Measurements from ENCODE around the gene PLP2. TPM values are rescaled to one million over a fixed set of nuclear protein-coding genes. Genes with fewer than 3 reads are reported as not detected.
"Not testable (repeated sequence)": the region's sequence is repeated elsewhere in the genome, so short reads cannot be mapped to it uniquely, and the experiment has no call there.

Gene PLP2, protein sequence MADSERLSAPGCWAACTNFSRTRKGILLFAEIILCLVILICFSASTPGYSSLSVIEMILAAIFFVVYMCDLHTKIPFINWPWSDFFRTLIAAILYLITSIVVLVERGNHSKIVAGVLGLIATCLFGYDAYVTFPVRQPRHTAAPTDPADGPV
- polyA plus RNA-seq (ENCODE audit: low read depth in 6 of 6), result 100 to 1,000 TPM; 110 to 208 (median 153) TPM

DNA sequence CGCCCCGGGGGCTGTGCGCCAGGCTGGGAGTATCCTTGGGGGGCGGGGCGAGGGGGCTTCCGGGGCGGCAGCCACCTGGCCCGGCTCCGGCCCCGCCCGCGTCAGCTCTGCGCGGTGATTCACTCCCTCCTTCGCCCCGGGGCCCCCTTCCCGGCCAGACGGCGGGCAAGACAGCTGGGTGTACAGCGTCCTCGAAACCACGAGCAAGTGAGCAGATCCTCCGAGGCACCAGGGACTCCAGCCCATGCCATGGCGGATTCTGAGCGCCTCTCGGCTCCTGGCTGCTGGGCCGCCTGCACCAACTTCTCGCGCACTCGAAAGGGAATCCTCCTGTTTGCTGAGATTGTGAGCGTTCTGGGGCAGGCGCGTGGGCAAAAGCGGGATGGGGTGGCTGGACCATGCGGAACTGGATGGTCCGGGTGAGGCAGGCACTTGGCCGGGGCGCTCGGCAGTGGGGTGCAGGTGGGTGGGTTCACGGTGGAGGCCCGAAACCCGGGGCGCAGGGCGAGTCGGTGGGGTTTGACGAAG lies at the start of gene PLP2:
PLP2 (plus strand) TSS at position 147 of the 528 bp plus-strand sequence; CDS start at position 250, 103 bp downstream.
- peak; percentile 42 for DNase-seq
- peaks cover 27 to 49% (median 36%) of the 10 kb centered on the region in 3 donors for H3K4me1 Mint-ChIP-seq
- ATAC-seq (ENCODE audit: low read depth in 2 of 2), result peak; percentile 22 to 24
- peak within 1 kb of the TSS; percentile 84 to 95 (median 92) for H3K27ac Mint-ChIP-seq
- peak within 1 kb of the TSS; percentile 83 to 94 (median 88) for H3K4me3 Mint-ChIP-seq
- H3K36me3 Mint-ChIP-seq, result peaks cover 0 to 25% of the 10 kb centered on the region in 2 donors
- H3K27me3 Mint-ChIP-seq, result no peaks in the 10 kb centered on the region
- peaks cover 0 to 5% (median 0%) of the 10 kb centered on the region in 7 donors for H3K9me3 Mint-ChIP-seq

DNA sequence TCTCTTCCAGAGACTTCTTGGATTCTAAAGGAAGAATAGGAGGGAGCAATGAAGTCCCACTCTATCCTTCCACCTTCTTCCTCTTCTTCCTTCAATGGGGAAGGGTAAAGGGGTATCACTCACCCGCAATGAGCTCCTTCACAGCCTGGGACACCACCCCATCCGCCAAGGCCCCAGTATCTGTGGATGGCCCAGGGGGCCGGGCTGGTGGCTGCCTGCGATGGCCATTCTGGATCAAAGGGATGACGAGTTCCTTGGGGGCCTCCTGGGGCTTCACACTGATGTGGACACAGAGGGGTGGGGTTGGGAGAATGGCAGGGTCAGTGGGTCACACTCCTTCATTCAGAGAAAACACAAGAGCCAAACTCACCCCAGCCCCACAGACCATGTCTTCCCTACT lies 49.2 kb upstream of the PLP2 start:
- Mint-ChIP-seq H3K36me3 (peaks cover 5 to 8% of the 10 kb centered on the region in 2 donors), H3K4me3 (peak overlapping the region; percentile 92 to 99 (median 96)), H3K27ac (peak overlapping the region in 2 of 6 donors; percentile 91 to 96), H3K27me3 (no peaks in the 10 kb centered on the region), H3K4me1 (peaks cover 14 to 25% (median 24%) of the 10 kb centered on the region in 3 donors), H3K9me3 (peaks cover 0 to 2% (median 0%) of the 10 kb centered on the region in 7 donors)
- no peak for ATAC-seq (ENCODE audit: low read depth in 2 of 2)
- no peak for DNase-seq

DNA sequence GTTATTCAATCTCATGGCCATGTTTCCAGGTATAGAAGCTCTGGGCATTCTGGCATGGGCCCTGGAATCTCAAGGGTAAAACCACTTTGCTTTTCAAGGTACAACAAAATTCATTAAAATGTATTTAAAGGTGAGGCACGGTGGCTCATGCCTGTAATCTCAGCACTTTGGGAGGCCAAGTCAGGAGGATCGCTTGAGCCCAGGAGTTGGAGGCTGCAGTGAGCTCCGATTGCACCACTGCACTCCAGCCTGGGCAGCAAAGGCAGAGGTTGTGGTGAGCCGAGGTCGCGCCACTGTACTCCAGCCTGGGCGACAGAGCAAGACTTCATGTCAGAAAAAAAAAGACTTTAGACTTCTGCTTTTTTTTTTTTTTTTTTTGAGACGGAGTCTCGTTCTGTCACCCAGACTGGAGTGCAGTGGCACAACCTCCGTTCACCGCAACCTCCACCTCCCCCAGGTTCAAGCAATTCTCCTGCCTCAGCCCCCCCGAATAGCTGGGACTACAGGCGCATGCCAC lies 43.9 kb upstream of the PLP2 start:
- not testable (repeated sequence) for DNase-seq, H3K36me3 Mint-ChIP-seq, H3K4me3 Mint-ChIP-seq, H3K27me3 Mint-ChIP-seq, H3K9me3 Mint-ChIP-seq
- peak overlapping the region in 3 of 6 donors; percentile 11 to 64 (median 41) for H3K27ac Mint-ChIP-seq
- H3K4me1 Mint-ChIP-seq, result peaks cover 10 to 18% (median 10%) of the 10 kb centered on the region in 3 donors
- ATAC-seq (ENCODE audit: low read depth in 2 of 2), result peak in 1 of 2 donors; percentile 16

DNA sequence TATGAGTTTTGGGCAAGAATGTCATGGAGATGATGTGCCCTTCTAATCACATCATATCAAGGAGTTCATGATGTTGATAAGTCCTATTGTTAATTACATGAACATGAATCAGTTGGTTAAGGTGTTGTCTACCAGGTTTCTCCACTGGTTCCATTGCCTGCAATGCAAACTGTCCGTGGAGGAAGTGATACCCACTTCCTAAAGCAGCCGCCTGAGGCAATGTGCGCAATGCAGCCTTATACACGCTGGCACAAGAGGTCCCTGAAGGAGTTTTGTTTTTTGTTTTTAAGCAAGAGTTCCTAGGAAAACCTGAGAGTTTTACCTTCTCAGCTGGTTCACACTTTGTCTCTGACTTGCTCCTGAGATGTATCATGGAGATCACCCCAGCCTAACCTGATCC lies 42.3 kb upstream of the PLP2 start:
- Mint-ChIP-seq H3K9me3 (peaks cover 0 to 2% (median 0%) of the 10 kb centered on the region in 7 donors), H3K4me1 (peaks cover 0 to 8% (median 0%) of the 10 kb centered on the region in 3 donors), H3K36me3 (no peaks in the 10 kb centered on the region), H3K27me3 (no peaks in the 10 kb centered on the region), H3K27ac (peak overlapping the region in 1 of 6 donors; percentile 69), H3K4me3 (peak overlapping the region in 2 of 8 donors; percentile 22 to 58)
- DNase-seq, result peak; percentile 13
- peak; percentile 86 to 90 for ATAC-seq (ENCODE audit: low read depth in 2 of 2)

DNA sequence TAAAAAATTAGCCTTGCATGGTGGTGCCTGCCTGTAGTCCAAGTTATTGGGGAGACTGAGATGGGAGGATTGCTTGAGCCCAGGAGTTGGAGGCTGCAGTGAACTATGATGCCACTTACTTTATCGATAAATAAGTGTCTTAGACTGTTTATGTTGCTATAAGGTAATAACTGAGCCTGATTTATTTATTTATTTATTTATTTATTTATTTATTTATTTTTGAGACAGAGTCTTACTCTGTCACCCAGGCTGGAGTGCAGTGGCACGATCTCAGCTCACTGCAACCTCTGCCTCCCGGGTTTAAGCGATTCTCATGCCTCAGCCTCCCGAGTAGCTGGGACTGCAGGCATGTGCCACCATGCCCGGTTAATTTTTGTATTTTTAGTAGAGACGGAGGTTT lies 39.4 kb upstream of the PLP2 start:
- not testable (repeated sequence) for H3K4me1 Mint-ChIP-seq; H3K27ac Mint-ChIP-seq; H3K27me3 Mint-ChIP-seq; H3K4me3 Mint-ChIP-seq; H3K9me3 Mint-ChIP-seq; H3K36me3 Mint-ChIP-seq; ATAC-seq (ENCODE audit: low read depth in 2 of 2); DNase-seq

DNA sequence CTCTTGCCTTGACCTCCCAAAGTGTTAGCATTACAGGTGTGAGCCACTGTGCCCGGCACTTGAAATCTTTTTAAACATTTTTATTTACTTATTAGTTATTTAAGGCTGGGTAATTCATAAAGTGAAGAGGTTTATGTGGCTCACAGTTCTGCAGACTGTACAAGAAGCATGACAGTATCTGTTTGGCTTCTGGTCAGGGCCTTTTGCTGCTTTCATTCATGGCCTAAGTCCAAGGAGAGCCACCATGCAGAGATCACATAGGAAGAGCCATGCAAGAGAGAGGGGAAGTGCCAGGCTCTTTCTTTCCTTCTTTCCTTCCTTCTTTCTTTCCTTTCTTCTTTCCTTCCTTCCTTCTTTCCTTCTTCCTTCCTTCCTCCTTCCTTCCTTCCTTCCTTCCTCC lies 37.9 kb upstream of the PLP2 start:
- Mint-ChIP-seq H3K4me3 (no peak overlapping the region), H3K27me3 (no peaks in the 10 kb centered on the region), H3K4me1 (peaks cover 0 to 8% (median 0%) of the 10 kb centered on the region in 3 donors), H3K27ac (no peak overlapping the region), H3K9me3 (peaks cover 0 to 15% (median 4%) of the 10 kb centered on the region in 7 donors), H3K36me3 (peaks cover 0 to 5% of the 10 kb centered on the region in 2 donors)
- DNase-seq (no peak), ATAC-seq (ENCODE audit: low read depth in 2 of 2) (no peak)

DNA sequence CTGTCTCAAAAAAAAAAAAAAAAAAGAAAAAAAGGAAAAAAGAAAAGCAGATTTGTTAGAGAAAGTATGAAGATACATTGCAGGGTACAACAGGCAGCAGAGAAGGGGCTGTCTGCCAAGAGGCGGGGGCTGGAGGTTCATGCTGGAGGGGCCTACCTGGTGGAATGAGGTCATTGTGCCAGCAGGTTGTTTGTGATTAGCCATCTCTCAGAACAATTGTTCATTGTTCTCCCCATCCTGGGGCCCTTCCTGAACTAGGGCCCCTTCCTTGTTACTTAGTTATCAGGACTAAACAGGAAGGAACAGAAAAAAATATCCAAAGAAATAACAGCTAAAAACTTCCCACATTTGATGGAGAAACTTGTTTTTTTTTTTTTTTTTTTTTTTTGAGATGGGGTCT lies 34.2 kb upstream of the PLP2 start:
- H3K4me1 Mint-ChIP-seq, result no peaks in the 10 kb centered on the region
- H3K27me3 Mint-ChIP-seq, result no peaks in the 10 kb centered on the region
- H3K4me3 Mint-ChIP-seq, result no peak overlapping the region
- H3K9me3 Mint-ChIP-seq, result peaks cover 2 to 32% (median 29%) of the 10 kb centered on the region in 7 donors
- peaks cover 5 to 13% of the 10 kb centered on the region in 2 donors for H3K36me3 Mint-ChIP-seq
- DNase-seq (no peak), ATAC-seq (ENCODE audit: low read depth in 2 of 2) (no peak)
- H3K27ac Mint-ChIP-seq, result no peak overlapping the region

DNA sequence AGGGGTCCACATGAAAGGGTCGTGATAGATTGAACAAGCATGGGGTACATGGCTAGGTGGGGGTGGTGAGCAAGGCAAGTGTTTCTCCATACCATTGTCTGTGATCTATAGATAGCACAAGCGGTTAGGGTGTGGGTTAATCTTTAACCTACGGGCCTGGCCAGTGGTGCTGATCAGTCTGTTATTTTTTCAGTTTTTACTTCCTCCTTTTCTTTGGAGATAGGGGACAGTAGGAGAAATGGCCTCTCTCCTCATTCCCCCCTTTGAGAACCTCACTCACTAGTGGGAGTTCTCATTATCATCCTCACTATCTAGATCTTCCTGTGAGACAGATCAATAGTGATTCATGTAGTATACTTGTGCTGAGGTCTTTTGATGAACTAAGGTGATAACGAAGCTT lies 32.0 kb upstream of the PLP2 start:
- no peak overlapping the region for H3K27ac Mint-ChIP-seq
- H3K27me3 Mint-ChIP-seq, result no peaks in the 10 kb centered on the region
- peak overlapping the region in 1 of 8 donors; percentile 1 for H3K4me3 Mint-ChIP-seq
- H3K9me3 Mint-ChIP-seq, result peaks cover 2 to 34% (median 29%) of the 10 kb centered on the region in 7 donors
- no peak for DNase-seq
- no peaks in the 10 kb centered on the region for H3K4me1 Mint-ChIP-seq
- peaks cover 5 to 13% of the 10 kb centered on the region in 2 donors for H3K36me3 Mint-ChIP-seq
- ATAC-seq (ENCODE audit: low read depth in 2 of 2), result no peak

DNA sequence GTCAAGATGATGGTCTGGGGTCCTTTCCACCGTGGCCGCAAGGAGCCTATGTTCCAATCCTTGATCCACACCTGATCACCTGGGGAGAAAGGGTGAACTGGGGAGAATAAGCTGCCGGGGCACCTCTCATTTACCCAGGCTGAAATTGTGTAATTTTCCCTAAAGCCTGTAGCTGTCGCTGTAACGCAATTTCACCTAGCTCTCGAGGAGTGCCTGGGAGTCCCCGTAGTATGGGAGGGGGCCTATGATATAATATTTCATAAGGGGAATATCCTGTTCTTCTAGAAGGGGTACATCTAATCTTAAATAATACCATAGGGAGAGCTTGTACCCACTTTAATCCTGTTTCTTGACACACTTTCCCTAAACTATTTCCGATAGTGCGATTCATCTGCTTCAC lies 29.4 kb upstream of the PLP2 start:
- not testable (repeated sequence) for H3K27ac Mint-ChIP-seq; ATAC-seq (ENCODE audit: low read depth in 2 of 2); H3K4me3 Mint-ChIP-seq; H3K27me3 Mint-ChIP-seq; H3K4me1 Mint-ChIP-seq; DNase-seq
- Mint-ChIP-seq H3K36me3 (peaks cover 0 to 13% of the 10 kb centered on the region in 2 donors), H3K9me3 (peaks cover 2 to 34% (median 24%) of the 10 kb centered on the region in 7 donors)

DNA sequence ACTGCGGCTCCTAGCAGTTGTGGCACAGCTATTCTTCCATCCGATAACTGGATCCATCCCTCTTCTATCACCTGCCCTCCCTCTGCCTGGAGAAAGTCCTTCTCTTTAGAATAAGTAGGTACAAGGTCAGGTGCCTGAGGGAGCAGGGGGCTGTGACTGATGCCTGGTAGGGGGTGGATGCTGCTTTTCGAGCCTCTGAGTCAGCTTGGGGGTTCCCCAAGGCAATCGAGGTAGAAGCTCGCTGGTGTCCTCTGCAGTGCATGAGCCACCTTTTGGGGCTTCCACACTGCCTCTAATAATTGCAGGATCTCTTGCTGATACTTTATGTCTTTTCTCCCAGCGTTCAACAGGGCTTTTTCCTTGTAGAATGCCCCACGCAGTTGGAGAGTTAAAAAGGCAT lies 28.5 kb upstream of the PLP2 start:
- DNase-seq; H3K27ac Mint-ChIP-seq; H3K4me3 Mint-ChIP-seq; ATAC-seq (ENCODE audit: low read depth in 2 of 2); H3K4me1 Mint-ChIP-seq; H3K27me3 Mint-ChIP-seq: not testable (repeated sequence)
- H3K36me3 Mint-ChIP-seq, result peaks cover 0 to 13% of the 10 kb centered on the region in 2 donors
- H3K9me3 Mint-ChIP-seq, result peaks cover 2 to 34% (median 24%) of the 10 kb centered on the region in 7 donors

DNA sequence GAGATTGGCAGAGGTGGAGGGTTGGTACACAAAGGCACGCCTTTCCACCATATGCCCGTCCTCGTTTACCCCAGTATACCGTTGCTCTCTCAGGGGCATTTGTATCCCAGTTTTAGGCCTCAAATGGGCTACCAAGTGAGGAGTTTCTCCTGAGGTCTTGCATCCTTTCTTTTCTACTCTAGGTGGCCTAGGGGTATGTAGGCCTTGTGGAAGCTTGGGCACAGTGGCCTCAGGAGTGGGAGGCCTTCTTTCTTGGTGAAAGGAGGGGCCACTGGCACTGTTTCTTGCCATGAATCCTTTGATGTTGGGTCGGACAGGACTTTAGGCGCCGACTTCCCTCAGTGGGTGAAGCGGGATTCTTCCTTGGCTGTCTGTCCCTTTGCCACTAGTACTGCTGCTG lies 24.4 kb upstream of the PLP2 start:
- no peak for ATAC-seq (ENCODE audit: low read depth in 2 of 2)
- H3K4me1 Mint-ChIP-seq, result no peaks in the 10 kb centered on the region
- no peak overlapping the region for H3K4me3 Mint-ChIP-seq
- no peak overlapping the region for H3K27ac Mint-ChIP-seq
- no peak for DNase-seq
- H3K36me3 Mint-ChIP-seq, result peaks cover 4 to 7% of the 10 kb centered on the region in 2 donors
- peaks cover 0 to 8% (median 1%) of the 10 kb centered on the region in 7 donors for H3K9me3 Mint-ChIP-seq
- no peaks in the 10 kb centered on the region for H3K27me3 Mint-ChIP-seq

DNA sequence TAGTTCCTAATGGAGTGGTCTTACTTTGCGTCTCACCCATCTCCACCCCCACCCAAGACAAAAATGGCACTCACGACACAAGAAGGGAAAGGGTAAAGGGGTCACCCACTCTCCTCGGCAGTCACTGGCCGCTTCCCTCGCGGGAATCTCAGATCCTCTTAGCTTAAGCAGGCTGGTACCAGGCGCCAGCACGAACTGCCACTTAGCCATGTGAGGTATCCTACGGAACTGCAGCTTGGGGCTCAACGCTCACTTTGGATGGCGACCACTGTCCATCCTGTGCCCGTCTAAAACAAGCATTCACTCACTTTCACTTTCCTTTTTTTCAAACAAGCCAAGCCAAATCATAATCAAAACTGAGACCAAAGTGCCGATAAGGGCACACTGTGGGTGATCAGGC lies 23.8 kb upstream of the PLP2 start:
- Mint-ChIP-seq H3K9me3 (peaks cover 0 to 5% (median 1%) of the 10 kb centered on the region in 7 donors), H3K4me1 (no peaks in the 10 kb centered on the region), H3K27me3 (no peaks in the 10 kb centered on the region), H3K27ac (peak overlapping the region in 2 of 6 donors; percentile 36 to 42), H3K36me3 (peaks cover 4 to 7% of the 10 kb centered on the region in 2 donors), H3K4me3 (no peak overlapping the region)
- DNase-seq (no peak), ATAC-seq (ENCODE audit: low read depth in 2 of 2) (no peak)

DNA sequence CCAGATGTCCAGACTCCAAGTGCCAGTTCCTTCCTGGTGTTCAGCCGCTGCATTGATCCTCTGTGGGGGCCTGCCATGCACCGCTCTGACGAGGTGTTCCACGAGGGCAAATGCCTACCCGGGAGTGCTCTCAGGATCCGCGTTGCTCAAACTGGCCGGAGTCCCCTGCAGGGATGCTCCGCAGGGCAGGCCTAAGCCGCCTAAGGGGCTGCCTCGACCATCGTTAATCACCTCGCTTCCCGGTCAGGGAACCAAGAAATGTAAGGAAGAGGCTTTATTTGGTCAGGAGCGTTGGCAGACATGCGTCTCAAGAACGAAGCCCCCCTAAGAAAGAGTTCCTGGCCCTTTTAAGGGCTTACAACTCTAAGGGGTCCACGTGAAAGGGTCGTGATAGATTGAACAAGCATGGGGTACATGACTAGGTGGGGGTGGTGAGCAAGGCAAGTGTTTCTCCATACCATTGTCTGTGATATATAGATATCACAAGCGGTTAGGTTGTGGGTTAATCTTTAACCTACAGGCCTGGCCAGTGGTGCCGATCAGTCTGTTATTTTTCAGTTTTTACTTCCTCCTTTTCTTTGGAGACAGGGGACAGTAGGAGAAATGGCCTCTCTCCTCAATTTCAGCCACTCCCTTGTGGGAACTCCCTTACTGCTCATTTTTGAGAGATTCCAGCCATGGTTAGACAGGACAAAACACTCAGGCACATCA lies 23.2 kb upstream of the PLP2 start:
- not testable (repeated sequence) for H3K4me1 Mint-ChIP-seq

More for the DNA sequence above, 23.2 kb upstream of the PLP2 start:
- H3K27me3 Mint-ChIP-seq; H3K9me3 Mint-ChIP-seq; H3K36me3 Mint-ChIP-seq; H3K4me3 Mint-ChIP-seq; ATAC-seq (ENCODE audit: low read depth in 2 of 2); DNase-seq: not testable (repeated sequence)
- peak overlapping the region in 1 of 6 donors; percentile 69 for H3K27ac Mint-ChIP-seq
